ENCODE data around the gene MRPS27. TPM values are rescaled to one million over a fixed set of nuclear protein-coding genes. Genes with fewer than 3 reads are reported as not detected.
A peak's percentile ranks its signal among the peaks of the same experiment; 100 is the strongest.

MRPS27 gene
- total and polyA plus RNA-seq, 9 of the 15 experiments (the other 6 are each of a cell fraction or from before 2014, with no cell fraction given) = 73.6 to 144 (median 106) TPM

DNA sequence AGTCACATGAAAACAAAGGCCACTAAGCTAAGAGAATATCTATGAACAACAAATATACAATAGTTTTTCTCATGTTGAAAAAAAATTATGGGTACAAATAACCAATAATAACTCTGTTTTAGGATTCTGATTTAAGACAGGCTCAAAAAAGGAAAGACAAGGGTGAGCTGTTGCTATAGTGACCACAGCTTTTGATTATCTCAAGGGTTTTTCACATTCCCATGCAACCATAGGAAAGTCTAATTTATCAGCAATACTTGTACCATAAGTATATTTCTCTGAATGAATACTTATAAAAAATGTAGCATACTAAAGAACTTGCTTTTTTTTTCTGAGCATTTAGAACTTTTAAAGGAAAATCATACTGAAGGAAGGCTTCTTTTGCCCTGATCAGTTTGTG lies 68.0 kb downstream of the MRPS27 start:
- CTCF ChIA-PET (ENCODE audit: low intra/inter-chr PET ratio) = no interaction called here
- H3K27me3 ChIP-seq (ENCODE audit: control insufficient read depth in 2 of 2, insufficient read depth in 2 of 2, low read length in 2 of 2) = no peaks in the 10 kb centered on the region
- H3K9ac ChIP-seq (ENCODE audit: insufficient read depth in 1 of 2, low read depth in 2 of 2, low read length in 2 of 2) = no peak overlapping the region
- in situ Hi-C loops (cut with MboI) (no loop called here), intact Hi-C loops (cut with micrococcal nuclease) (no loop called here)
- peaks cover 7 to 17% of the 10 kb centered on the region in 2 experiments; a peak in 4 of 5 replicates for H3K4me1 ChIP-seq (replicated peaks in 1 of 2; ENCODE audit: control insufficient read depth in 2 of 2, insufficient read depth in 2 of 2, low read length in 2 of 2)
- POLR2A ChIA-PET = interaction anchor here (1.0 kb wide), 2 partner anchors 23 to 25 kb away, joined by 3 read pairs; no protein-coding TSS in a partner anchor
- TF ChIP-seq RFX1 (IDR thresholded peaks at IDR 0.05) = peak; percentile 57
- TF ChIP-seq, protein P1, sequence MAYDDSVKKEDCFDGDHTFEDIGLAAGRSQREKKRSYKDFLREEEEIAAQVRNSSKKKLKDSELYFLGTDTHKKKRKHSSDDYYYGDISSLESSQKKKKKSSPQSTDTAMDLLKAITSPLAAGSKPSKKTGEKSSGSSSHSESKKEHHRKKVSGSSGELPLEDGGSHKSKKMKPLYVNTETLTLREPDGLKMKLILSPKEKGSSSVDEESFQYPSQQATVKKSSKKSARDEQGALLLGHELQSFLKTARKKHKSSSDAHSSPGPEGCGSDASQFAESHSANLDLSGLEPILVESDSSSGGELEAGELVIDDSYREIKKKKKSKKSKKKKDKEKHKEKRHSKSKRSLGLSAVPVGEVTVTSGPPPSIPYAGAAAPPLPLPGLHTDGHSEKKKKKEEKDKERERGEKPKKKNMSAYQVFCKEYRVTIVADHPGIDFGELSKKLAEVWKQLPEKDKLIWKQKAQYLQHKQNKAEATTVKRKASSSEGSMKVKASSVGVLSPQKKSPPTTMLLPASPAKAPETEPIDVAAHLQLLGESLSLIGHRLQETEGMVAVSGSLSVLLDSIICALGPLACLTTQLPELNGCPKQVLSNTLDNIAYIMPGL (CRISPR knock-in tag; IDR thresholded peaks at IDR 0.05) = no peak
- no peak overlapping the region for H3K4me2 ChIP-seq (ENCODE audit: insufficient read depth, low read length)
- H3K9me3 ChIP-seq (replicated peaks; ENCODE audit: control insufficient read depth, insufficient read depth, low read depth, low read length) = no peaks in the 10 kb centered on the region
- no peak overlapping the region for H3K4me3 ChIP-seq
- no peaks in the 10 kb centered on the region for H4K20me1 ChIP-seq (replicated peaks; ENCODE audit: control insufficient read depth, insufficient read depth, low read length)
- H3K79me2 ChIP-seq (ENCODE audit: control insufficient read depth, insufficient read depth, low read length) = peaks cover 36% of the 10 kb centered on the region
- H3K9me1 ChIP-seq (ENCODE audit: control insufficient read depth, insufficient read depth, low read length) = no peaks in the 10 kb centered on the region
- FAIRE-seq (no peak), ATAC-seq (no peak), DNase-seq (ENCODE audit: extremely low read depth in 1 of 4, low spot score in 3 of 4) (no peak)
- H3K36me3 ChIP-seq (ENCODE audit: control insufficient read depth, insufficient read depth, low read length) = peaks cover 12% of the 10 kb centered on the region; the same call in 2 of the 3 replicates
- BruUV-seq (replicated peaks) = no TSS peak
- H2AFZ ChIP-seq (ENCODE audit: low read depth, low read length) = no peak overlapping the region
- H3K27ac ChIP-seq (ENCODE audit: extremely low read depth, low read depth, low read length) = no peak overlapping the region

DNA sequence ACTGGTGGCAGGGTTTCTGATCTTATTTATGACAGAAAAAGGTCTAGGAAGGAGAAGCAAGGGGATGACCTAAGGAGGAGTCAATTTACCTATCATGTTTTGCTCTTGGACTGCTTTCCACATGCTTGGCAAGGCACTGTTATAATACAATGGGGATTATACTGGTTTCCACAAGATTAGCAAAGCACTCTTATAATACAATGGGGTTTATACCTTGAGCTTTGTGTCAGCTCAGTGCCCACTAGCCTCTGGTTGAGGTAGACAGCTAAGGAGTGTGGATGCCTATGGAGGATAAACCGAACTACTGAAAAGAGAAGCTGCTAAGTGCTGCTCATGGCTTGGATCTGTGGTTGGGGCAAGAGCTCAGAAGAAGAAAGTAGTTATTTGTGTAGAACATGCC lies 68.7 kb downstream of the MRPS27 start:
- ATAC-seq = no peak; the same call in 2 of the 3 replicates
- Histone ChIP-seq H3K9me1 (ENCODE audit: control insufficient read depth, insufficient read depth, low read length) (no peaks in the 10 kb centered on the region), H3K4me2 (ENCODE audit: insufficient read depth, low read length) (no peak overlapping the region), H2AFZ (ENCODE audit: low read depth, low read length) (no peak overlapping the region), H3K27me3 (ENCODE audit: control insufficient read depth in 2 of 2, insufficient read depth in 2 of 2, low read length in 2 of 2) (no peaks in the 10 kb centered on the region), H3K79me2 (ENCODE audit: control insufficient read depth, insufficient read depth, low read length) (peaks cover 39% of the 10 kb centered on the region), H3K36me3 (ENCODE audit: control insufficient read depth, insufficient read depth, low read length) (peaks cover 12% of the 10 kb centered on the region; the same call in 2 of the 3 replicates), H3K4me1 (replicated peaks in 1 of 2; ENCODE audit: control insufficient read depth in 2 of 2, insufficient read depth in 2 of 2, low read length in 2 of 2) (peaks cover 7 to 18% of the 10 kb centered on the region in 2 experiments; a peak in 4 of 5 replicates), H3K9me3 (replicated peaks; ENCODE audit: control insufficient read depth, insufficient read depth, low read depth, low read length) (no peaks in the 10 kb centered on the region), H3K27ac (ENCODE audit: extremely low read depth, low read depth, low read length) (no peak overlapping the region), H3K9ac (ENCODE audit: insufficient read depth in 1 of 2, low read depth in 2 of 2, low read length in 2 of 2) (no peak overlapping the region), H3K4me3 (no peak overlapping the region), H4K20me1 (replicated peaks; ENCODE audit: control insufficient read depth, insufficient read depth, low read length) (no peaks in the 10 kb centered on the region)
- FAIRE-seq = no peak
- POLR2A ChIA-PET = interaction anchor here (1.0 kb wide), 2 partner anchors 23 to 25 kb away, joined by 3 read pairs; no protein-coding TSS in a partner anchor
- CTCF ChIA-PET (ENCODE audit: low intra/inter-chr PET ratio) = no interaction called here
- intact Hi-C loops (cut with micrococcal nuclease) (no loop called here), in situ Hi-C loops (cut with MboI) (no loop called here)
- DNase-seq (ENCODE audit: extremely low read depth in 1 of 4, low spot score in 3 of 4) = no peak
- TF ChIP-seq NR2F6 (CRISPR knock-in tag; IDR thresholded peaks at IDR 0.05) (no peak), RBM14 (IDR thresholded peaks at IDR 0.05; ENCODE audit: borderline replicate concordance, insufficient read depth, low read depth, low read length) (no peak)
- WGBS (ENCODE audit: insufficient coverage, low coverage, missing lambda C conversion rate) = 85% methylated on average over 1 of the region's 1 CpG
- BruUV-seq (replicated peaks) = no TSS peak
